HEK293T (cell line): ENCODE data around the gene UBR2.

Source experiments
- BHLHE40 ChIP-seq: fragments of 450-650 bp; IDR thresholded peaks from 2 replicates; pipeline ENCODE4 v1.6.1; 2016; ENCODE audit warnings: mild to moderate bottlenecking, moderate library complexity, borderline replicate concordance
- CTBP1 ChIP-seq: fragments of 450-650 bp; IDR thresholded peaks from 2 replicates; pipeline ENCODE4 v1.6.1; 2016; ENCODE audit warnings: borderline replicate concordance
- ELF4 ChIP-seq: fragments of 450-650 bp; IDR thresholded peaks from 2 replicates; pipeline ENCODE4 v1.6.1; 2017; ENCODE audit warnings: antibody characterized with exemption
- FOXA1 ChIP-seq: fragments of 450-650 bp; IDR thresholded peaks from 2 replicates; pipeline ENCODE4 v1.6.1; 2016; ENCODE audit warnings: mild to moderate bottlenecking
- FOXK2 ChIP-seq: fragments of 450-650 bp; IDR thresholded peaks from 2 replicates; pipeline ENCODE4 v1.6.1; 2016; ENCODE audit warnings: mild to moderate bottlenecking
- HDGF ChIP-seq: fragments of 450-650 bp; IDR thresholded peaks from 2 replicates; pipeline ENCODE4 v1.6.1; 2017; ENCODE audit warnings: antibody characterized with exemption, borderline replicate concordance
- L3MBTL2 ChIP-seq: fragments of 450-650 bp; conservative IDR thresholded peaks from 2 replicates; pipeline ENCODE4 v1.6.1; 2016; ENCODE audit warnings: mild to moderate bottlenecking
- SP1 ChIP-seq: fragments of 450-650 bp; IDR thresholded peaks from 2 replicates; pipeline ENCODE4 v1.6.1; 2017
- SUZ12 ChIP-seq: fragments of 450-650 bp; IDR thresholded peaks from 2 replicates; pipeline ENCODE4 v1.6.1; 2016; ENCODE audit warnings: mild to moderate bottlenecking
- TARDBP ChIP-seq: fragments of 450-650 bp; IDR thresholded peaks from 2 replicates; pipeline ENCODE4 v1.6.1; 2016
- ZNF384 ChIP-seq: fragments of 450-650 bp; IDR thresholded peaks from 2 replicates; pipeline ENCODE4 v1.6.1; 2016
- TF ChIP-seq, protein P1 (sequence below): fragments of 450-650 bp; IDR thresholded peaks from 2 replicates; pipeline ENCODE4 v1.6.1; 2016

DNA sequence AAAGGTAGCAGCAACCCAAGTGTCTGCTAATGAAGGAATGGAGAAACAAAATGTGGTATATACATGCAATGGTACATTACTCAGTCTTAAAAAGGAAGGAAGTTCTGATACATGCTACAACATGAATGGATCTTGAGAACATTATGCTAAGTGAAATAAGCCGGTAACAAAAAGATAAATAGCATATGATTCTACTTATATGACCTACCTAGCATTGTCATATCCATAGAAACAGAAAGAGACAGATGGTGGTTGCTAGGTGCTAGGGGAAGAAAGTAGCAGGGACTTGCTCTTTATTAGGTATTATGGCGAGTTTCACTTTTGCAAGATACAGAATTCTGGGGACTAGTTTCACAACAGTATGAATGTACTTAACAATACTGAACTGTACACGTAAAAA is 46.6 kb downstream of the UBR2 start:
- TF ChIP-seq ELF4, result no peak
- no peak for TF ChIP-seq BHLHE40
- TF ChIP-seq TARDBP, result no peak
- no peak for TF ChIP-seq CTBP1
- no peak for TF ChIP-seq FOXK2
- TF ChIP-seq FOXA1, result no peak
- TF ChIP-seq, protein P1, sequence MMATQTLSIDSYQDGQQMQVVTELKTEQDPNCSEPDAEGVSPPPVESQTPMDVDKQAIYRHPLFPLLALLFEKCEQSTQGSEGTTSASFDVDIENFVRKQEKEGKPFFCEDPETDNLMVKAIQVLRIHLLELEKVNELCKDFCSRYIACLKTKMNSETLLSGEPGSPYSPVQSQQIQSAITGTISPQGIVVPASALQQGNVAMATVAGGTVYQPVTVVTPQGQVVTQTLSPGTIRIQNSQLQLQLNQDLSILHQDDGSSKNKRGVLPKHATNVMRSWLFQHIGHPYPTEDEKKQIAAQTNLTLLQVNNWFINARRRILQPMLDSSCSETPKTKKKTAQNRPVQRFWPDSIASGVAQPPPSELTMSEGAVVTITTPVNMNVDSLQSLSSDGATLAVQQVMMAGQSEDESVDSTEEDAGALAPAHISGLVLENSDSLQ, result no peak
- TF ChIP-seq SUZ12, result no peak
- no peak for TF ChIP-seq HDGF
- no peak for TF ChIP-seq L3MBTL2
- TF ChIP-seq ZNF384, result no peak
- TF ChIP-seq SP1, result no peak
